ENCODE measurements around the gene WDR4. TPM values are rescaled to one million over a fixed set of nuclear protein-coding genes. Genes with fewer than 3 reads are reported as not detected.
"Not testable (repeated sequence)": the region's sequence is repeated elsewhere in the genome, so short reads cannot be mapped to it uniquely, and the experiment has no call there.

Gene WDR4
- total RNA-seq, 1 experiment from 2014 or later = 55.3 TPM

GRCh38 chr21:42818328-42818749, 61.0 kb downstream of the WDR4 start:
- CTCF ChIA-PET = interaction anchor here (1.8 kb wide), 1 partner anchor 225 kb away, joined by 7 read pairs; no protein-coding TSS in a partner anchor
- no peak for TF ChIP-seq EZH2 (IDR thresholded peaks at IDR 0.05; ENCODE audit: borderline replicate concordance, low read depth, low read length, poor library complexity, severe bottlenecking)
- TF ChIP-seq CTCF (conservative IDR thresholded peaks at IDR 0.05; ENCODE audit: low read depth, low read length) = peak; percentile 94
- peaks cover 12% of the 10 kb centered on the region for H3K4me1 ChIP-seq (ENCODE audit: insufficient read depth, low read length, poor library complexity, severe bottlenecking)
- no peaks in the 10 kb centered on the region for H3K27me3 ChIP-seq (replicated peaks; ENCODE audit: insufficient read depth, low read depth, low read length, poor library complexity)
- no peak overlapping the region for H3K27ac ChIP-seq (ENCODE audit: low read depth, low read length, poor library complexity, severe bottlenecking)
- H3K4me3 ChIP-seq (ENCODE audit: low read depth, low read length, poor library complexity, severe bottlenecking) = no peak overlapping the region
- DNase-seq (ENCODE audit: low spot score) = peak; percentile 59
- intact Hi-C loops (cut with micrococcal nuclease; ENCODE audit: unreplicated experiment) = loop anchor here (5.0 kb wide), 1 partner anchor 226 kb away; no protein-coding TSS in a partner anchor
- POLR2A ChIA-PET (ENCODE audit: low non-redundant PET) = no interaction called here
- no TSS peak for BruUV-seq (replicated peaks)
- H3K9me3 ChIP-seq (ENCODE audit: low read depth, low read length, poor library complexity, severe bottlenecking) = peaks cover 24% of the 10 kb centered on the region
- no peaks in the 10 kb centered on the region for H3K36me3 ChIP-seq (ENCODE audit: insufficient read depth, low read length, poor library complexity, severe bottlenecking)

DNA sequence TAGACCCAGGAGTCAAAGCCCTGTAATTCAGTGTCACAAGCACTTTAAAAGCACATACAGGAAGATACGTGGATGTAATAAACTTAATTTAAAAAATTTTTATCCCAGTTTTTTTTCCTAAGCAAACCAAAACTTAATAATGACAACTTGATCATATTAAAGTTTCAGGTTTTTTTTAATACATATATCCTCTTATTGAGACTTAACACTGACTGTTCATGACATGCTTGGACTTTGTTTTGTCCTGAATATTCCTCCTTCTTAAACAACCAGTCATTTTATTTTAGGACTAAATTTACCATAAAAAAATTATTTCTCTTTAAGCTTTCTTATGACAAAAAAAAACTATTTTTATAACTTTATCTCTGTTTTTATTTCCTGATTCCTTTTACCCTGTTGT, 64.1 kb downstream of the WDR4 start:
- Histone ChIP-seq H3K36me3 (ENCODE audit: insufficient read depth, low read length, poor library complexity, severe bottlenecking) (no peaks in the 10 kb centered on the region), H3K4me1 (ENCODE audit: insufficient read depth, low read length, poor library complexity, severe bottlenecking) (no peaks in the 10 kb centered on the region), H3K27me3 (replicated peaks; ENCODE audit: insufficient read depth, low read depth, low read length, poor library complexity) (no peaks in the 10 kb centered on the region), H3K9me3 (ENCODE audit: low read depth, low read length, poor library complexity, severe bottlenecking) (peaks cover 24% of the 10 kb centered on the region), H3K4me3 (ENCODE audit: low read depth, low read length, poor library complexity, severe bottlenecking) (no peak overlapping the region), H3K27ac (ENCODE audit: low read depth, low read length, poor library complexity, severe bottlenecking) (no peak overlapping the region)
- intact Hi-C loops (cut with micrococcal nuclease; ENCODE audit: unreplicated experiment) = loop anchor here (5.0 kb wide), 1 partner anchor 223 kb away; no protein-coding TSS in a partner anchor
- ChIA-PET POLR2A (ENCODE audit: low non-redundant PET) (no interaction called here), CTCF (interaction anchor here (0.6 kb wide), 1 partner anchor 176 kb away, joined by 3 read pairs; no protein-coding TSS in a partner anchor)
- BruUV-seq (replicated peaks) = no TSS peak
- TF ChIP-seq EZH2 (IDR thresholded peaks at IDR 0.05; ENCODE audit: borderline replicate concordance, low read depth, low read length, poor library complexity, severe bottlenecking) (no peak), CTCF (conservative IDR thresholded peaks at IDR 0.05; ENCODE audit: low read depth, low read length) (no peak)
- no peak for DNase-seq (ENCODE audit: low spot score)

DNA sequence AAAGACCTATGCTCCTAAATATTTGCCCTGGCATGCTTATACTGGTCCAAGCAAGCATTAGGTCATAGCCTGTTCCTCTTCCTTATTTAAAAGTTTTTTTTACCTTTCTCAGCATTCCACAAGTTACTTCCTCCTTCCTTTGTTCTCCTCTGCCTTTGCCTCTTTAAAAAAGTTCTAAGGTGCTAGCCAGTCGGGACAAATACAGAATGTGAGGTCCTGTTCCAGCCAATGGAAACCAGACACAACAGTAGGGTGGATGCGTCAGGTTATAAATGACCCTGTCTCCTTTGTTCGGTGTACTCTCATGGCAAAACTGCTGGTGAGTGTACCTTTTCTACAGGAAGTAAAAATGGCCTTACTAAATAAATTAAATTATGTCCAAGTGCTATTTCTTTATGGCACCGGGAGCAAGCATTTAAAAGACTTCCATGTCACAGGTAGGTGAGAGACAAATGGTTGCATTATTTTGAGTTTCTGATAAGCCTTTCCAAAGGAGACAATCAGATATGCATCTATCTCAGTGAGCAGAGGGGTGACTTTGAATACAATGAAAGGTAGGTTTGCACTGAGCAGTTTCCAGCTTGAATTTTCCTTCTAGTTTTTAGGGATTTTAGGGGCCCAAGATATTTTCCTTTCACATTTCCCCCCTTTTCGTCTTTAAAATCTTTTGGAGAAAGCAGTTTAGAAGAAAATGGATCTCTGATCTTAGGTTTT, 66.7 kb downstream of the WDR4 start:
- H3K9me3 ChIP-seq (ENCODE audit: low read depth, low read length, poor library complexity, severe bottlenecking) = peaks cover 24% of the 10 kb centered on the region
- DNase-seq (ENCODE audit: low spot score); H3K4me1 ChIP-seq (ENCODE audit: insufficient read depth, low read length, poor library complexity, severe bottlenecking); H3K4me3 ChIP-seq (ENCODE audit: low read depth, low read length, poor library complexity, severe bottlenecking); BruUV-seq (replicated peaks); H3K36me3 ChIP-seq (ENCODE audit: insufficient read depth, low read length, poor library complexity, severe bottlenecking); POLR2A ChIA-PET (ENCODE audit: low non-redundant PET); intact Hi-C loops (cut with micrococcal nuclease; ENCODE audit: unreplicated experiment); CTCF ChIA-PET; H3K27ac ChIP-seq (ENCODE audit: low read depth, low read length, poor library complexity, severe bottlenecking); H3K27me3 ChIP-seq (replicated peaks; ENCODE audit: insufficient read depth, low read depth, low read length, poor library complexity): not testable (repeated sequence)

- no TSS peak for BruUV-seq (replicated peaks)
- H3K36me3 ChIP-seq (ENCODE audit: insufficient read depth, low read length, poor library complexity, severe bottlenecking) = no peaks in the 10 kb centered on the region
- no peak for DNase-seq (ENCODE audit: low spot score)
- H3K27ac ChIP-seq (ENCODE audit: low read depth, low read length, poor library complexity, severe bottlenecking) = no peak overlapping the region
- TF ChIP-seq CTCF (conservative IDR thresholded peaks at IDR 0.05; ENCODE audit: low read depth, low read length) = no peak
- no peak for TF ChIP-seq EZH2 (IDR thresholded peaks at IDR 0.05; ENCODE audit: borderline replicate concordance, low read depth, low read length, poor library complexity, severe bottlenecking)
- CTCF ChIA-PET = no interaction called here
- H3K4me1 ChIP-seq (ENCODE audit: insufficient read depth, low read length, poor library complexity, severe bottlenecking) = no peaks in the 10 kb centered on the region
- intact Hi-C loops (cut with micrococcal nuclease; ENCODE audit: unreplicated experiment) = no loop called here
- no peaks in the 10 kb centered on the region for H3K27me3 ChIP-seq (replicated peaks; ENCODE audit: insufficient read depth, low read depth, low read length, poor library complexity)
- no peak overlapping the region for H3K4me3 ChIP-seq (ENCODE audit: low read depth, low read length, poor library complexity, severe bottlenecking)
- H3K9me3 ChIP-seq (ENCODE audit: low read depth, low read length, poor library complexity, severe bottlenecking) = peaks cover 24% of the 10 kb centered on the region
- POLR2A ChIA-PET (ENCODE audit: low non-redundant PET) = no interaction called here
Observed at GRCh38 chr21:42811960-42812359, 67.4 kb downstream of the WDR4 start.
